GM18861 (cell line): ENCODE data around the gene PRKCE.

Source experiments
- ATAC-seq: cut with Tn5 transposase; IDR thresholded peaks from one replicate; pipeline ENCODE4 v1.9.1; 2021; ENCODE audit not compliant: unreplicated experiment

The PRKCE gene

GRCh38 chr2:45776160-45776955 is 124.9 kb downstream of the PRKCE start:
- ATAC-seq, result no peak

GRCh38 chr2:45777996-45778719 is 126.7 kb downstream of the PRKCE start:
- ATAC-seq, result no peak

- ATAC-seq, result no peak
Observed at GRCh38 chr2:45778720-45779171, 127.3 kb downstream of the PRKCE start.

- ATAC-seq, result no peak
Observed at GRCh38 chr2:45780541-45781463, 129.3 kb downstream of the PRKCE start.

- ATAC-seq, result no peak
Observed at GRCh38 chr2:45781464-45781811, 130.0 kb downstream of the PRKCE start.

- no peak for ATAC-seq
Observed at GRCh38 chr2:45782436-45782835, 131.0 kb downstream of the PRKCE start.

- ATAC-seq, result no peak
Observed at GRCh38 chr2:45782986-45783385, 131.5 kb downstream of the PRKCE start.

GRCh38 chr2:45786030-45786835 is 134.8 kb downstream of the PRKCE start:
- no peak for ATAC-seq

- ATAC-seq, result no peak
Observed at GRCh38 chr2:45786836-45787357, 135.4 kb downstream of the PRKCE start.

GRCh38 chr2:45788401-45788800 is 136.9 kb downstream of the PRKCE start:
- ATAC-seq, result no peak

- no peak for ATAC-seq
Observed at GRCh38 chr2:45789317-45789716, 137.8 kb downstream of the PRKCE start.

- no peak for ATAC-seq
Observed at GRCh38 chr2:45789961-45790723, 138.7 kb downstream of the PRKCE start.

GRCh38 chr2:45793305-45793962 is 142.0 kb downstream of the PRKCE start:
- no peak for ATAC-seq

- no peak for ATAC-seq
Observed at GRCh38 chr2:45794134-45794617, 142.7 kb downstream of the PRKCE start.

GRCh38 chr2:45796500-45796899 is 145.0 kb downstream of the PRKCE start:
- ATAC-seq, result no peak

GRCh38 chr2:45797451-45798230 is 146.2 kb downstream of the PRKCE start:
- no peak for ATAC-seq

- no peak for ATAC-seq
Observed at GRCh38 chr2:45799679-45800381, 148.4 kb downstream of the PRKCE start.
